Activated CD8-positive, alpha-beta T cell treated with anti-CD3 and anti-CD28 coated beads, Interleukin-2, amount 10 ng/mL, durations not matched to agents 7 days and 5 days (primary cell): ENCODE results near the gene TLR8. TPM values are rescaled to one million over a fixed set of nuclear protein-coding genes. Genes with fewer than 3 reads are reported as not detected.

Experiments used
- ATAC-seq: fragments of 150-1000 bp; cut with Tn5 transposase; one replicate; pipeline ENCODE4 v1.10.0; 2021; ENCODE audit warnings: moderate library complexity
- CTCF ChIA-PET: fragments of 350-600 bp; sonication (Branson Sonifier 250); formaldehyde crosslinking; loops from one replicate; lab custom pipeline; 2021; ENCODE audit warnings: antibody characterized with exemption; lab: Charles Lee
- POLR2A ChIA-PET: fragments of 350-600 bp; sonication (Branson Sonifier 250); formaldehyde crosslinking; loops from one replicate; lab custom pipeline; 2021; ENCODE audit warnings: antibody characterized with exemption; lab: Charles Lee
- DNase-seq: peaks from one replicate; pipeline ENCODE4 v3.0.0-alpha.2; 2020
- H3K27ac Mint-ChIP-seq: one replicate; pipeline ENCODE4 v1.8.0; 2021; ENCODE audit warnings: mild to moderate bottlenecking, mixed read lengths
- H3K27me3 Mint-ChIP-seq: one replicate; pipeline ENCODE4 v1.8.0; 2021; ENCODE audit warnings: low read depth, mixed read lengths
- H3K36me3 Mint-ChIP-seq: one replicate; pipeline ENCODE4 v1.8.0; 2021; ENCODE audit warnings: low read depth, mixed read lengths
- H3K4me1 Mint-ChIP-seq: one replicate; pipeline ENCODE4 v1.8.0; 2021; ENCODE audit warnings: low read depth, mixed read lengths
- H3K4me3 Mint-ChIP-seq: one replicate; pipeline ENCODE4 v1.8.0; 2021; ENCODE audit warnings: mild to moderate bottlenecking, mixed read lengths
- H3K9me3 Mint-ChIP-seq: one replicate; pipeline ENCODE4 v1.8.0; 2022; ENCODE audit warnings: mixed read lengths; ENCODE audit not compliant: insufficient read depth
- total RNA-seq, 2 experiments: library from RNA; stranded (reverse); gene quantifications; one replicate each; pipeline ENCODE4 v1.2.3, GENCODE V29; 2021

The TLR8 gene
- total RNA-seq, 2 experiments from 2014 or later = not detected

- POLR2A ChIA-PET = no interaction called here
- H3K9me3 Mint-ChIP-seq = no peaks in the 10 kb centered on the region
- H3K4me3 Mint-ChIP-seq = no peak overlapping the region
- H3K27ac Mint-ChIP-seq = no peak overlapping the region
- CTCF ChIA-PET = interaction anchor here (1.7 to 5.8 kb wide), 4 partner anchors 9 to 198 kb away, joined by 5 to 62 read pairs (median 10); no protein-coding TSS in a partner anchor
- H3K36me3 Mint-ChIP-seq = no peaks in the 10 kb centered on the region
- H3K4me1 Mint-ChIP-seq = peaks cover 2% of the 10 kb centered on the region
- no peak for DNase-seq
- no peak for ATAC-seq
- peaks cover 5% of the 10 kb centered on the region for H3K27me3 Mint-ChIP-seq
These were observed 6.9 kb upstream of the TLR8 start for GRCh38 chrX:12899506-12899905.

GRCh38 chrX:12901486-12901885 lies 4.9 kb upstream of the TLR8 start:
- ChIA-PET CTCF (interaction anchor here (0.6 to 5.8 kb wide), 5 partner anchors 9 to 587 kb away, joined by 3 to 62 read pairs (median 10); no protein-coding TSS in a partner anchor), POLR2A (no interaction called here)
- Mint-ChIP-seq H3K4me3 (no peak overlapping the region), H3K36me3 (no peaks in the 10 kb centered on the region), H3K9me3 (no peaks in the 10 kb centered on the region), H3K27me3 (peaks cover 5% of the 10 kb centered on the region), H3K4me1 (peaks cover 2% of the 10 kb centered on the region), H3K27ac (no peak overlapping the region)
- DNase-seq (peak; percentile 77), ATAC-seq (peak; percentile 47)

- ATAC-seq = no peak
These were observed 2.8 kb upstream of the TLR8 start for GRCh38 chrX:12903646-12904045.

GRCh38 chrX:12910423-12911121 lies 4.2 kb downstream of the TLR8 start:
- Mint-ChIP-seq H3K27ac (no peak overlapping the region), H3K27me3 (no peaks in the 10 kb centered on the region), H3K9me3 (no peaks in the 10 kb centered on the region), H3K4me1 (peaks cover 17% of the 10 kb centered on the region), H3K4me3 (no peak overlapping the region), H3K36me3 (no peaks in the 10 kb centered on the region)
- DNase-seq = no peak
- ChIA-PET POLR2A (no interaction called here), CTCF (interaction anchor here (1.4 to 1.7 kb wide), 3 partner anchors 9 to 97 kb away, joined by 3 to 4 read pairs (median 4); no protein-coding TSS in a partner anchor)
- ATAC-seq = no peak

More at GRCh38 chrX:12903646-12904045, 2.8 kb upstream of the TLR8 start:
- Mint-ChIP-seq H3K4me3 (no peak overlapping the region), H3K4me1 (peaks cover 2% of the 10 kb centered on the region), H3K36me3 (no peaks in the 10 kb centered on the region), H3K27ac (no peak overlapping the region), H3K27me3 (peaks cover 2% of the 10 kb centered on the region), H3K9me3 (no peaks in the 10 kb centered on the region)
- ChIA-PET CTCF (interaction anchor here (0.9 to 2.6 kb wide), 5 partner anchors 11 to 202 kb away, joined by 3 to 16 read pairs (median 4); no protein-coding TSS in a partner anchor), POLR2A (no interaction called here)
- no peak for DNase-seq

- H3K4me1 Mint-ChIP-seq = peaks cover 17% of the 10 kb centered on the region
- CTCF ChIA-PET = interaction anchor here (1.4 to 1.7 kb wide), 2 partner anchors 10 to 35 kb away, joined by 3 to 4 read pairs; no protein-coding TSS in a partner anchor
- no peak for ATAC-seq
- POLR2A ChIA-PET = no interaction called here
- no peak for DNase-seq
- H3K9me3 Mint-ChIP-seq = no peaks in the 10 kb centered on the region
- H3K27ac Mint-ChIP-seq = no peak overlapping the region
- no peaks in the 10 kb centered on the region for H3K27me3 Mint-ChIP-seq
- H3K36me3 Mint-ChIP-seq = no peaks in the 10 kb centered on the region
- no peak overlapping the region for H3K4me3 Mint-ChIP-seq
These were observed 4.7 kb downstream of the TLR8 start for GRCh38 chrX:12911122-12911470.

GRCh38 chrX:12912791-12913482 lies 6.5 kb downstream of the TLR8 start:
- Mint-ChIP-seq H3K27me3 (no peaks in the 10 kb centered on the region), H3K36me3 (no peaks in the 10 kb centered on the region), H3K9me3 (no peaks in the 10 kb centered on the region), H3K4me3 (no peak overlapping the region), H3K4me1 (peaks cover 17% of the 10 kb centered on the region), H3K27ac (no peak overlapping the region)
- ChIA-PET POLR2A (no interaction called here), CTCF (interaction anchor here (0.8 kb wide), 1 partner anchor 99 kb away, joined by 3 read pairs; no protein-coding TSS in a partner anchor)
- ATAC-seq = no peak
- DNase-seq = no peak

- ChIA-PET POLR2A (no interaction called here), CTCF (interaction anchor here (1.1 to 1.5 kb wide), 2 partner anchors 29 to 175 kb away, joined by 3 to 4 read pairs; no protein-coding TSS in a partner anchor)
- Mint-ChIP-seq H3K4me1 (peaks cover 3% of the 10 kb centered on the region), H3K4me3 (no peak overlapping the region), H3K27ac (no peak overlapping the region), H3K27me3 (no peaks in the 10 kb centered on the region), H3K36me3 (no peaks in the 10 kb centered on the region), H3K9me3 (no peaks in the 10 kb centered on the region)
- ATAC-seq (no peak), DNase-seq (no peak)
These were observed 11.3 kb downstream of the TLR8 start for GRCh38 chrX:12917753-12918152.

GRCh38 chrX:12919051-12919450 lies 12.6 kb downstream of the TLR8 start:
- DNase-seq (no peak), ATAC-seq (no peak)
- H3K4me3 Mint-ChIP-seq = no peak overlapping the region
- H3K9me3 Mint-ChIP-seq = no peaks in the 10 kb centered on the region
- H3K27ac Mint-ChIP-seq = no peak overlapping the region
- H3K27me3 Mint-ChIP-seq = no peaks in the 10 kb centered on the region
- CTCF ChIA-PET = no interaction called here
- no peaks in the 10 kb centered on the region for H3K36me3 Mint-ChIP-seq
- POLR2A ChIA-PET = no interaction called here
- peaks cover 3% of the 10 kb centered on the region for H3K4me1 Mint-ChIP-seq

- H3K9me3 Mint-ChIP-seq = no peaks in the 10 kb centered on the region
- DNase-seq = no peak
- H3K4me3 Mint-ChIP-seq = no peak overlapping the region
- H3K27me3 Mint-ChIP-seq = no peaks in the 10 kb centered on the region
- ChIA-PET CTCF (no interaction called here), POLR2A (no interaction called here)
- H3K4me1 Mint-ChIP-seq = peaks cover 3% of the 10 kb centered on the region
- no peaks in the 10 kb centered on the region for H3K36me3 Mint-ChIP-seq
- no peak for ATAC-seq
- H3K27ac Mint-ChIP-seq = no peak overlapping the region
These were observed 13.2 kb downstream of the TLR8 start for GRCh38 chrX:12919620-12920019.

GRCh38 chrX:12920990-12921389 lies 14.6 kb downstream of the TLR8 start:
- no peak for ATAC-seq
- CTCF ChIA-PET = interaction anchor here (1.0 kb wide), 1 partner anchor 149 kb away, joined by 3 read pairs; no protein-coding TSS in a partner anchor

GRCh38 chrX:12921886-12922598 lies 15.6 kb downstream of the TLR8 start:
- H3K27ac Mint-ChIP-seq = no peak overlapping the region
- peaks cover 3% of the 10 kb centered on the region for H3K4me1 Mint-ChIP-seq
- ChIA-PET POLR2A (no interaction called here), CTCF (interaction anchor here (1.0 to 2.0 kb wide), 2 partner anchors 151 to 566 kb away, joined by 3 to 5 read pairs; no protein-coding TSS in a partner anchor)
- no peaks in the 10 kb centered on the region for H3K36me3 Mint-ChIP-seq
- ATAC-seq = no peak
- DNase-seq = no peak
- no peak overlapping the region for H3K4me3 Mint-ChIP-seq
- no peaks in the 10 kb centered on the region for H3K9me3 Mint-ChIP-seq
- H3K27me3 Mint-ChIP-seq = no peaks in the 10 kb centered on the region

More at GRCh38 chrX:12920990-12921389, 14.6 kb downstream of the TLR8 start:
- Mint-ChIP-seq H3K9me3 (no peaks in the 10 kb centered on the region), H3K27ac (no peak overlapping the region), H3K4me3 (no peak overlapping the region), H3K27me3 (no peaks in the 10 kb centered on the region), H3K36me3 (no peaks in the 10 kb centered on the region), H3K4me1 (peaks cover 3% of the 10 kb centered on the region)
- POLR2A ChIA-PET = no interaction called here
- DNase-seq = no peak
